HepG2 (cell line): Measurements from ENCODE around the gene PLCG1. TPM values are rescaled to one million over a fixed set of nuclear protein-coding genes. Genes with fewer than 3 reads are reported as not detected.
"Not testable (repeated sequence)": the region's sequence is repeated elsewhere in the genome, so short reads cannot be mapped to it uniquely, and the experiment has no call there.

Source experiments
- ATAC-seq: fragments of 200-7000 bp; cut with Tn5 transposase; 3 replicates; pipeline ENCODE4 v1.9.1; 2020; ENCODE audit warnings: mild to moderate bottlenecking, moderate library complexity
- BruUV-seq: library from RNA; stranded (reverse); fragments of 400-500 nt; replicated peaks from 2 replicates; lab custom pipeline; 2021; lab: Mats Ljungman, UMichigan
- CTCF ChIA-PET: fragments of 300-600 bp; formaldehyde crosslinking; extraction: SDS; loops from one replicate; lab custom pipeline; 2021; ENCODE audit warnings: low total read pairs, inconsistent platforms, low intra/inter-chr PET ratio; lab: Yijun Ruan, JAX
- POLR2A ChIA-PET: fragments of 350-600 bp; sonication (Branson Sonifier 250); formaldehyde crosslinking; loops from one replicate; lab custom pipeline; 2020; ENCODE audit warnings: antibody characterized with exemption, inconsistent platforms; lab: Yijun Ruan, JAX
- DNase-seq: peaks from one replicate; pipeline ENCODE4 v3.0.0-alpha.2; 2015; ENCODE audit warnings: low spot score
- FAIRE-seq: peaks from 3 replicates; lab custom pipeline; 2011; peaks lifted over from hg19 to GRCh38; lab: Jason Lieb, UNC
- H2AFZ ChIP-seq: one replicate; pipeline ENCODE4 v1.6.1; 2011; ENCODE audit warnings: low read length, inconsistent platforms
- H3K27ac ChIP-seq: fragments of 300-600 bp; 3 replicates; pipeline ENCODE4 v1.8.0; 2011; ENCODE audit warnings: mixed run types, mild to moderate bottlenecking, mixed read lengths, low read length, inconsistent platforms; ENCODE audit not compliant: insufficient read depth; ENCODE audit errors: extremely low read length
- H3K27me3 ChIP-seq, 2 experiments: fragments of 200-600 bp in 1 of 2; 2 replicates in 1 of 2; 3 replicates in 1 of 2; pipeline versions ENCODE4 v1.6.0 to v1.8.0; 2011; ENCODE audit warnings: low read length in 2 of 2, mild to moderate bottlenecking in 2 of 2, moderate library complexity in 2 of 2, inconsistent platforms in 1 of 2; ENCODE audit not compliant: insufficient read depth in 2 of 2, control insufficient read depth in 1 of 2
- H3K36me3 ChIP-seq, 2 experiments: fragments of 200-600 bp in 1 of 2; replicated peaks in 1 of 2; 2 replicates in 1 of 2; 3 replicates in 1 of 2; pipeline versions ENCODE4 v1.5.1 to v1.8.0; 2011; ENCODE audit warnings: low read length in 2 of 2, inconsistent platforms in 1 of 2; ENCODE audit not compliant: insufficient read depth in 2 of 2, control insufficient read depth in 1 of 2
- H3K4me1 ChIP-seq: 2 replicates; pipeline ENCODE4 v1.5.1; 2012; ENCODE audit warnings: low read length, inconsistent platforms; ENCODE audit not compliant: insufficient read depth
- H3K4me2 ChIP-seq: 2 replicates; pipeline ENCODE4 v1.6.0; 2011; ENCODE audit warnings: low read depth, low read length, inconsistent platforms
- H3K4me3 ChIP-seq, 3 experiments: fragments of 200-600 bp in 1 of 3; sonication (generic), shearing (Covaris generic) in 1 of 3; replicated peaks in 1 of 3; 2 replicates each; pipeline ENCODE4 v1.5.1; 2011 to 2016; ENCODE audit warnings: low read length in 3 of 3, inconsistent platforms in 2 of 3, low read depth in 2 of 3, mild to moderate bottlenecking in 2 of 3, control low read depth in 1 of 3, mixed read lengths in 1 of 3; ENCODE audit not compliant: insufficient read depth in 1 of 3
- H3K79me2 ChIP-seq: one replicate; pipeline ENCODE4 v1.6.1; 2011; ENCODE audit warnings: low read length, inconsistent platforms; ENCODE audit not compliant: insufficient read depth
- H3K9ac ChIP-seq: 2 replicates; pipeline ENCODE4 v1.6.0; 2011; ENCODE audit warnings: mild to moderate bottlenecking, low read depth, low read length, inconsistent platforms; ENCODE audit not compliant: insufficient read depth
- H3K9me3 ChIP-seq: 2 replicates; pipeline ENCODE4 v1.5.1; 2012; ENCODE audit warnings: mild to moderate bottlenecking, low read length
- H4K20me1 ChIP-seq: 2 replicates; pipeline ENCODE4 v1.6.0; 2011; ENCODE audit warnings: inconsistent platforms, mild to moderate bottlenecking, low read length, moderate library complexity; ENCODE audit not compliant: insufficient read depth
- CEBPG ChIP-seq: IDR thresholded peaks from 2 replicates; pipeline ENCODE4 v1.6.1; 2016
- FOXO4 ChIP-seq: sonication (generic); formaldehyde crosslinking; conservative IDR thresholded peaks from 2 replicates; pipeline ENCODE4 v1.8.1; 2023; ENCODE audit warnings: missing genetic modification reagents
- ZMYM3 ChIP-seq: sonication (generic); formaldehyde crosslinking; IDR thresholded peaks from 2 replicates; pipeline ENCODE4 v1.5.1; 2020; ENCODE audit warnings: mild to moderate bottlenecking, missing genetic modification reagents
- ZNF460 ChIP-seq: sonication (generic); formaldehyde crosslinking; IDR thresholded peaks from 2 replicates; pipeline ENCODE4 v1.5.1; 2020; ENCODE audit warnings: missing genetic modification reagents, mild to moderate bottlenecking, borderline replicate concordance
- ZNF547 ChIP-seq: sonication (generic); formaldehyde crosslinking; IDR thresholded peaks from 2 replicates; pipeline ENCODE4 v1.5.1; 2020; ENCODE audit warnings: mild to moderate bottlenecking, missing genetic modification reagents
- ZNF687 ChIP-seq: sonication (generic); formaldehyde crosslinking; IDR thresholded peaks from 2 replicates; pipeline ENCODE4 v1.5.1; 2020; ENCODE audit warnings: mild to moderate bottlenecking, missing genetic modification reagents, moderate library complexity
- ZNF770 ChIP-seq: sonication (generic); formaldehyde crosslinking; IDR thresholded peaks from 2 replicates; pipeline ENCODE4 v1.5.0; 2020; ENCODE audit warnings: mild to moderate bottlenecking, missing genetic modification reagents
- WGBS: methylation state at CpG from one replicate; pipeline ENCODE4 v1.1.6; 2017; ENCODE audit warnings: low lambda C conversion rate; 5-methylcytosine and 5-hydroxymethylcytosine counted together
- in situ Hi-C: cut with HindIII; loops from 2 replicates; pipeline ENCODE4 v1.10.0; 2017; ENCODE audit warnings: low pct_unique_long_range_greater_than_20kb; ENCODE audit not compliant: extremely low pct_ligation_motif_present
- intact Hi-C: fragments of 100-400 bp; cut with micrococcal nuclease; formaldehyde crosslinking; loops from one replicate; pipeline ENCODE4 v1.10.0; 2022; ENCODE audit not compliant: unreplicated experiment
- polyA plus RNA-seq, 8 experiments: library from polyadenylated mRNA; depleted of rRNA in 3 of 8; stranded (reverse) in 7 of 8; unstranded in 1 of 8; fragments of >200 nt; fragmentation: Illumina TruSeq in 4 of 8; extraction: Trizol in 4 of 8; gene quantifications; 2 replicates each; pipeline versions ENCODE4 v1.2.1 to v1.2.3, GENCODE V29; 2011 to 2016; ENCODE audit warnings: low read depth in 4 of 8, missing spikeins in 1 of 8, mixed read lengths in 1 of 8; ENCODE audit not compliant: insufficient read depth in 1 of 8
- total RNA-seq, 5 experiments: library from RNA; depleted of rRNA; stranded (reverse); fragments of >200 nt; fragmentation: Illumina TruSeq; extraction: Trizol; gene quantifications; 2 replicates each; pipeline ENCODE4 v1.2.3, GENCODE V29; 2016; ENCODE audit warnings: low read depth in 1 of 5

The PLCG1 gene
- total and polyA plus RNA-seq, 2 of the 13 experiments (the other 11 are each of a cell fraction or from before 2014, with no cell fraction given) = 85.3 to 158 TPM

- DNase-seq, H3K4me3 ChIP-seq, H4K20me1 ChIP-seq, H3K27ac ChIP-seq, H3K9ac ChIP-seq, intact Hi-C loops, BruUV-seq, H2AFZ ChIP-seq, ATAC-seq, H3K9me3 ChIP-seq, H3K36me3 ChIP-seq, H3K27me3 ChIP-seq, CTCF ChIA-PET, H3K4me2 ChIP-seq, FAIRE-seq, H3K79me2 ChIP-seq: not testable (repeated sequence)
- in situ Hi-C loops = loop anchor here (10.0 kb wide), 1 partner anchor 202 kb away; no protein-coding TSS in a partner anchor
- peaks cover 57% of the 10 kb centered on the region for H3K4me1 ChIP-seq
- 35% methylated on average over 9 of the region's 9 CpGs for WGBS
- 0 out of 2 replicates have a peak, but pooled peaks have one; percentile 18 for TF ChIP-seq CEBPG
- TF ChIP-seq ZNF770 = peak; percentile 59; the same call in 1 of the 2 replicates
- TF ChIP-seq ZNF687 (CRISPR knock-in tag) = 0 out of 2 replicates have a peak, but pooled peaks have one; percentile 14
- 0 out of 2 replicates have a peak, but pooled peaks have one; percentile 40 for TF ChIP-seq ZNF460 (CRISPR knock-in tag)
- 0 out of 2 replicates have a peak, but pooled peaks have one; percentile 17 for TF ChIP-seq FOXO4
- 0 out of 2 replicates have a peak, but pooled peaks have one; percentile 19 for TF ChIP-seq ZMYM3 (CRISPR knock-in tag)
- 0 out of 2 replicates have a peak, but pooled peaks have one; percentile 20 for TF ChIP-seq ZNF547 (CRISPR knock-in tag)
- POLR2A ChIA-PET = interaction anchor here (0.7 kb wide), 1 partner anchor 104 kb away, joined by 3 read pairs; the partner anchor contains the start of gene TOP1
These were observed 5.0 kb upstream of the PLCG1 start for GRCh38 chr20:41132388-41132775.
